ENCODE data around the gene CNTNAP2. TPM values are rescaled to one million over a fixed set of nuclear protein-coding genes. Genes with fewer than 3 reads are reported as not detected.

Gene CNTNAP2
- polyA plus RNA-seq, 1 experiment = not detected

DNA sequence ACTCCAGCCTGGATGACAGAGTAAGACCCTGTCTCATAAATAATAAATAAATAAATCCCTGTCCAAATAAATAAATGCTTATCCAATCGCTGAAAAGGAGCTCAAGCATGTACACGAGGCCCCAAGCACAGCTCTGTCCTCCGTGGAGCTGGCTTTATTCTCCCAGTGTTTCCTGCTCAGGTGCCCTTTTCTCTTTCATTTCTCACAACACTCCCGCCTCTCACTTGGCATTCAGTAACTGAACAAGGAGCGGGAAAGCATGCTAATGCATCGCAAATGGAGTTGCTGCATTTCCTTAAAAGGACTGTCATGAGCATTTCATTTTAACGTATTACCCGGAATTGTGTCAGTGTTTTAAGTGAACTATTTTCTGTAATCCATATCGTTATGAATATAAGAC lies 2263.1 kb downstream of the CNTNAP2 start:
- TF ChIP-seq, protein P1, sequence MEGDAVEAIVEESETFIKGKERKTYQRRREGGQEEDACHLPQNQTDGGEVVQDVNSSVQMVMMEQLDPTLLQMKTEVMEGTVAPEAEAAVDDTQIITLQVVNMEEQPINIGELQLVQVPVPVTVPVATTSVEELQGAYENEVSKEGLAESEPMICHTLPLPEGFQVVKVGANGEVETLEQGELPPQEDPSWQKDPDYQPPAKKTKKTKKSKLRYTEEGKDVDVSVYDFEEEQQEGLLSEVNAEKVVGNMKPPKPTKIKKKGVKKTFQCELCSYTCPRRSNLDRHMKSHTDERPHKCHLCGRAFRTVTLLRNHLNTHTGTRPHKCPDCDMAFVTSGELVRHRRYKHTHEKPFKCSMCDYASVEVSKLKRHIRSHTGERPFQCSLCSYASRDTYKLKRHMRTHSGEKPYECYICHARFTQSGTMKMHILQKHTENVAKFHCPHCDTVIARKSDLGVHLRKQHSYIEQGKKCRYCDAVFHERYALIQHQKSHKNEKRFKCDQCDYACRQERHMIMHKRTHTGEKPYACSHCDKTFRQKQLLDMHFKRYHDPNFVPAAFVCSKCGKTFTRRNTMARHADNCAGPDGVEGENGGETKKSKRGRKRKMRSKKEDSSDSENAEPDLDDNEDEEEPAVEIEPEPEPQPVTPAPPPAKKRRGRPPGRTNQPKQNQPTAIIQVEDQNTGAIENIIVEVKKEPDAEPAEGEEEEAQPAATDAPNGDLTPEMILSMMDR (IDR thresholded peaks at IDR 0.05; ENCODE audit: insufficient read depth, low read depth, low read length) = no peak
- CTCF ChIA-PET = no interaction called here
- Histone ChIP-seq H3K27me3 (ENCODE audit: control insufficient read depth, insufficient read depth, low read length) (no peaks in the 10 kb centered on the region), H3K4me3 (ENCODE audit: low read depth, low read length) (no peak overlapping the region), H3K36me3 (ENCODE audit: control insufficient read depth, insufficient read depth, low read length) (no peaks in the 10 kb centered on the region)
- POLR2A ChIA-PET = no interaction called here
- no peak for DNase-seq (ENCODE audit: low read depth)

DNA sequence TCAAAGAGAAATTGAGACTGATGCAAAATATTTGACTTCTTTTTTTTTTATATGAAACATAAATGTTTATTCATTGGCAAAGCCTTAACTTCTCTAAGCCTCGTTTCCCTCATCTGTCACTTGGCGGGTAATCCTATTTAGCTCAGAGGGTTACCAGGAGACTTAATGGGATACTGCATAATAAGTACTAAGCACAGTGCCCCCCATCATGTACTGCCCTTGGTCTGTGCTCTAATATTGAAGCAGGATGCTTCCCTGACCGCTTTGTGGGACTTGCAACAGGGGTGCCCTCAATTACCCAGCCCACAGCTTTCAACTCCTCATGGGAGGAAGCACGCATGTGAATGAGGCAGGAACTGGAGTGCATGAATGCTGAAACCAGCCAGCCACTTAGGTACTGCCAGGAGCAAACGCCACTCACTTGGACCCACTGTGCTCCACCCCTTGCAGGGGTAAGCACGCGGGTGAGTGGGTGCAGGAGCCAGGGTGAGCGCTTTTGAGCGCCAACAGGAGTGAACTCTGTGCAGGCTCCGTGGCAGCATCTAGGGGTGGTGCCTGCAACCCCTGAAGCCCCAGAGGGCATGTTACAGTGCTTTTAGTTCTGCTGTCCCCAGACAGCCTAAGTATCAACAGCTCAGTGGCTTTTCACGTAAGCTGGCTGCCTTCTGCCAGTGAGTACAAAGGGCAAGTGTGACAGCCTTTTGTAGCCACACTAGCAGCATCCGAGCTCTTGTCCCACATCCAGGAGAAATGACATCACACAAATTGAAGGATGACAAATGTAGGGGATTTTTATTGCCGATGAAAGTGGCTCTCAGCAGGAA lies 2264.2 kb downstream of the CNTNAP2 start:
- H3K27me3 ChIP-seq (ENCODE audit: control insufficient read depth, insufficient read depth, low read length) = no peaks in the 10 kb centered on the region
- H3K4me3 ChIP-seq (ENCODE audit: low read depth, low read length) = no peak overlapping the region
- no peak for DNase-seq (ENCODE audit: low read depth)
- ChIA-PET CTCF (no interaction called here), POLR2A (no interaction called here)
- TF ChIP-seq, protein P1 (IDR thresholded peaks at IDR 0.05; ENCODE audit: insufficient read depth, low read depth, low read length) = no peak
- H3K36me3 ChIP-seq (ENCODE audit: control insufficient read depth, insufficient read depth, low read length) = no peaks in the 10 kb centered on the region

DNA sequence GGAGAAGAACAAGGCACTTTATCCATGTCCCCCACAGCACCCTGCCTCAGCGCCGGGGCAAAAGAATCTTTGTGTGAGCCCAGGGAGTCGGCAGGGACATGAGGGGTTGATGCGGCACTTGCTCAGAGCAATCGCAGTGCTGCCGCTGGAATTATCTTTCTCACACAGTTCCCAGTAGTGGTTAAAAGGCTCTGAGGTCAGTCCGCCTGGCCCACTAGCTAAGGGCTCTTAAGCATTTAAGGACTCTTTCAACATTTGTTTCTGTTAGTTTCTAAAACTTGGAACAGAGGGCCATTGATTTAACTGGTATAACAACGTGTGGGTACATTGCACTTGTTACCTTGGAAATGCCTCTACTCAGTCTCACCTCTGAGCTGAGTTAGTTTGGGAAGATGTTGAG lies 2266.0 kb downstream of the CNTNAP2 start:
- Histone ChIP-seq H3K27me3 (ENCODE audit: control insufficient read depth, insufficient read depth, low read length) (no peaks in the 10 kb centered on the region), H3K36me3 (ENCODE audit: control insufficient read depth, insufficient read depth, low read length) (no peaks in the 10 kb centered on the region), H3K4me3 (ENCODE audit: low read depth, low read length) (no peak overlapping the region)
- POLR2A ChIA-PET = no interaction called here
- TF ChIP-seq, protein P1 (IDR thresholded peaks at IDR 0.05; ENCODE audit: insufficient read depth, low read depth, low read length) = no peak
- DNase-seq (ENCODE audit: low read depth) = no peak
- CTCF ChIA-PET = no interaction called here

DNA sequence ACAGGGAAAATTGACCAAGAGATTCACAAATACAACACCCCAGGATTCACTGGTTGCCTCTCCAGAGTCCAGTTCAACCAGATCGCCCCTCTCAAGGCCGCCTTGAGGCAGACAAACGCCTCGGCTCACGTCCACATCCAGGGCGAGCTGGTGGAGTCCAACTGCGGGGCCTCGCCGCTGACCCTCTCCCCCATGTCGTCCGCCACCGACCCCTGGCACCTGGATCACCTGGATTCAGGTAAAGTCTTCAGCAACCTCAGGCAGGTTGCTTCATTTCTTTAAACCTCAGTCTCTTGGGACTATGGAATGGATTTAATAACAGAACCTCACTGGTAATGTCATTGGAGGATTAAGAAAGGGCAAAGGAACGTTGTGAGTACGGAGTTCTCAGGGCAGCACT lies 2267.1 kb downstream of the CNTNAP2 start:
- DNase-seq (ENCODE audit: low read depth) = no peak
- POLR2A ChIA-PET = no interaction called here
- Histone ChIP-seq H3K4me3 (ENCODE audit: low read depth, low read length) (no peak overlapping the region), H3K36me3 (ENCODE audit: control insufficient read depth, insufficient read depth, low read length) (no peaks in the 10 kb centered on the region), H3K27me3 (ENCODE audit: control insufficient read depth, insufficient read depth, low read length) (no peaks in the 10 kb centered on the region)
- TF ChIP-seq, protein P1 (IDR thresholded peaks at IDR 0.05; ENCODE audit: insufficient read depth, low read depth, low read length) = no peak
- CTCF ChIA-PET = no interaction called here

DNA sequence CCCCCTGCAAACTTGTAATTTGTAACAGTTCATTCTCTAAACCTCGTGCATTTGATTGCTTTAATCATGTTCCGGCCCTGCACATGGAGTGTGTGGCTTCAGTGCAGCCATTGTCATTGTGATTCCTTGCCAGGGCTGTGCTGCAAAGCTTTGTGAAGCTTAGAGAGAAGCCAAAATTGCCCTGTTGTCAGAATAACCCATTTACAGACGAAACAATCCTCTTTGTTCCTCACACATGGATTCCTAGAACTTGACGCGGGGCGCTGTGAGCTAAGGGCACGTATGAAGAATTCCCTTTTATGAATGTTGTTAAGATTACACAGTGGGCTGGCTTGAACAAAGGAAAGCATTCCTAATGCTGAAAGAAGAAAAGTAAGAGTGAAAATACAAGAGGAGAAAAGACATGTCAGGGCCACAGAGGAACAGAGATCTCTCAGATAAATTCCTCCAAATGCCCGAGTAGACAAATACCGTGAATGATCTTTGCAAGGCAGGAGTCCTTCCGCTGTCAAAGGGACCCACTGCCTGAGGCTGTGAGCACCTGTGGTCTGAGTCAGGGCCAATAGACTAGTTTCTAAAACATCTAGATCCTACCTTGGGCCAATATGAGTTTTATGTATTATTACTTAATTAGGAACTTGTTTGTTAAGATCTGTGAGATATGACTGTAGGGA lies 2268.5 kb downstream of the CNTNAP2 start:
- ChIA-PET POLR2A (no interaction called here), CTCF (no interaction called here)
- H3K27me3 ChIP-seq (ENCODE audit: control insufficient read depth, insufficient read depth, low read length) = no peaks in the 10 kb centered on the region

More for the DNA sequence above, 2268.5 kb downstream of the CNTNAP2 start:
- H3K36me3 ChIP-seq (ENCODE audit: control insufficient read depth, insufficient read depth, low read length) = no peaks in the 10 kb centered on the region
- H3K4me3 ChIP-seq (ENCODE audit: low read depth, low read length) = no peak overlapping the region
- no peak for DNase-seq (ENCODE audit: low read depth)
- TF ChIP-seq, protein P1 (IDR thresholded peaks at IDR 0.05; ENCODE audit: insufficient read depth, low read depth, low read length) = no peak

All from BJ (cell line).